HG02678 (cell line): ENCODE measurements around the gene CEP164.

Experiments
- ATAC-seq: cut with Tn5 transposase; IDR thresholded peaks from one replicate; pipeline ENCODE4 v1.9.1; 2021; ENCODE audit warnings: mild to moderate bottlenecking, moderate library complexity; ENCODE audit not compliant: unreplicated experiment

The CEP164 gene

GRCh38 chr11:117356126-117356890 lies 28.7 kb downstream of the CEP164 start:
- no peak for ATAC-seq

GRCh38 chr11:117361432-117361831 lies 33.8 kb downstream of the CEP164 start:
- no peak for ATAC-seq

- no peak for ATAC-seq
These were observed 38.6 kb downstream of the CEP164 start for GRCh38 chr11:117366248-117366647.

GRCh38 chr11:117366875-117367274 lies 39.2 kb downstream of the CEP164 start:
- no peak for ATAC-seq

GRCh38 chr11:117369534-117369933 lies 41.9 kb downstream of the CEP164 start:
- no peak for ATAC-seq

- no peak for ATAC-seq
These were observed 43.8 kb downstream of the CEP164 start for GRCh38 chr11:117371453-117371852.

GRCh38 chr11:117374316-117375055 lies 46.8 kb downstream of the CEP164 start:
- ATAC-seq, result no peak

DNA sequence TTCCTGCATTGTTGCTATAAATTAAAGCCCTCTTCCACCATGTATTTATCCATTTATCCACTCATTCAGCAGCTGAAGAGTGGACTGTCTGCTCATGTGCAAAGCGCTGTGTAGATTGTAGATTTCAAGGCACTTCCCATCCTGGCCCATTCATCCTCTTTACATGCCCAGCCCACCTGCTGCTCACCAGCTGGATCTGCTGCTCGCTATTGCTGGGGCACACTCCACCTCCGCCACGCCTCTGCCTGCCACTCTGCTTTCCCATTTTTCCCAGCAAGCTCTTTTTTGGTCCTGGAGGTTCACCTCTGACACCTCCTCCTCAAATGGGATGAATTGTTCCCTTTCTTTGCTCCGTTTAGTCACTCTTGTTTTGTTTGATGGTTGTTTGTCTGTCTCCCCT lies 48.3 kb downstream of the CEP164 start:
- ATAC-seq, result no peak

DNA sequence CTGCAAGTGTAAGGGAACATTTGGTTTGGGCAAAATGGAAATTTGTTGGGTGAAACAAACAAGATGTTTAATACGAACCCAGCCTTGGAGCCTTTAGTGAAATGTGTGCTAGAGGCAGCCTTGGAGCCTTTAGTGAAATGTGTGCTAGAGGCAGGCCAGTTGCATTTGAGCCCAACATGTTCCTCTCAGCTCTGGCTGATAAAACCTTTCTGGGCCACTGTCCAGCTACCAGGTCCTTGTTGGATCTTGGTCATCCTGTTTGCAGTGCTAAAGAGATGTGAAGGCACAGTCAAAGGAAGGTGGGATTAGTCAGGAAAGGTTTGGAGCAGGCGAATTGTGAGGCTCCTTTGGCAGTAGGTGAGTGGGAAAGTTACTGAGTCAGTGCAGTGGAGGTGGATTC lies 48.9 kb downstream of the CEP164 start:
- ATAC-seq, result no peak

DNA sequence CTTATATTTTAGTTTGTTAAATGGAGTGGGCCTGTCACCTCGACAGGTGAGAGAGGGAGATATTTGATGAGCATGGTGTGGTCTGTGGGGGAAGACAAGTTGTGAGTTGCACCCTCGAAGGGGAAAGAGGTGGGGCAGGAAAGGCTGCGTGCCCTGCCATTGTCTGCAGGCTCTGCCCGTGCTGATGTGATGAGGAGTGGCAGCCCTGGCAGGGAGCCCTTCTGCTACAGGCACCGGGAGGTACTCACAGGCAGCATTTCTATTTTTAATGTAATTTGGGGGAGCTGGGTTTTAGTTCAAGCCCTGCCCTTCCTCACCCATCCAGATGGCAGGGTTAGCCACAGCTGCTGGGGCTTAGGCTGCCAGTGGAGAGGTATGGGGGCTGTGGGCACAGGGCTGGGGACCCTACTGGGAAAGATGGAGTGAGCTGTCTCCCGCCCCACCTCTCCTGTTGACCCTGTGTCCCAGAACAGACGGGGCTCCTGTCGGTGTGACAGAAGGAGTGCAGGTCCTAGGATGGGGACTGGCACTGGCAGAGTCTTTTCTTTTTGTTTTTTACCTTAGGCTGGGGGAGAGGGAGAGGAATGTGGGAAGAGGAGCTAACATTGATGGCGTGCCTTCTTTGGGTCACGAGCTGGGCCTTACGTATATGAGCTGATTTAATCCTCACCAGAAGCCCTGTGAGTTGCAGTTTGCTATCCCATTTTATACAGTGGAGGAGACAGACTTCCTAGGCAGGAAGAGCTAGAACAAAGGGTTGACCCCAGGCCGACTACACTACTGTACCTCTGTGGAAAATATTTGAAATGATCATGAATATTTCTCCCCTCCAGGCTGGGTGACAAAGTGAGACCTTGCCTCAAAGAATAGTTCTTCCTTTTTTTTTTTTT lies 51.6 kb downstream of the CEP164 start:
- no peak for ATAC-seq

- ATAC-seq, result no peak
These were observed 53.0 kb downstream of the CEP164 start for GRCh38 chr11:117380676-117381075.

DNA sequence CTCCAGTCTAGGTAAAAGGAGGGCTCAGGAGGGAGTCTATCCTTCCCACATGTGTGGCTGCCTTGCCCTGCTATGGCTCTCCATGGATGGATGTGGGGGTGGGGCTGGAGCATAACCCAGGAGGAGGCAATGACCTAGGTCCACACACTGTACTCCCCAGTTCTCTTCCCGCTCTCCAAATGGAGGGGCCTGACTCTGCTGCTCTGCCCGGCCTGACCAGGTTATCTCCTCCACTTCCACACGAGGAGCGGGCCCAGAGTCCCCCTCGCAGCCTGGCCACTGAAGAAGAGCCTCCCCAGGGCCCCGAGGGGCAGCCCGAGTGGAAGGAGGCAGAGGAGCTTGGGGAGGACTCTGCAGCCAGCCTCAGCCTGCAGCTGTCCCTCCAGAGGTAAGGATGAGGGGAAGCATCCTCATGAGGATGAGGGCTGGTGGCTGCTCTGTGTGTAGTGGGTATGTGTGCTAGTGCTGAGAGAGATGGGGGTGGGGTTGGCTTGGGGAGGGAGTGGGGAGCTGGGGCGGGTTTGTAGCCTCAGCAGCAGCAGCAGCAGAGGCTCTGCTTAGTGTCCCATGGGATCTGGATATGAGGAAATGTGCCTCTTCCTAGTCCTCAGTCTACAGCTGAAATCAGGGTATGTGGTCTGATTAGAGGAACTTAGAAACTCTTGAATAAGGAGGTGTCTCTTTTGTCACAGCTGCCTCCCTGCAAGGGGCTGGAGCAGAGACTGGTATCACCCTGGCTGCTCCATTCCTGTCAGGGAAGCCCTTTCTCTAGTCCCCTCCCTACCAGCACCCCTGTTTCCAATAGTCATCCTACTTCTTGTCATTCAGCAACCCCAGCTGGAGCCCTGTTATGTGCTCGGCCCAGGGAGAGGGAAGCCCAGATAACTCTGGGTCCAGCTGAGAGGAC lies 54.1 kb downstream of the CEP164 start:
- no peak for ATAC-seq

DNA sequence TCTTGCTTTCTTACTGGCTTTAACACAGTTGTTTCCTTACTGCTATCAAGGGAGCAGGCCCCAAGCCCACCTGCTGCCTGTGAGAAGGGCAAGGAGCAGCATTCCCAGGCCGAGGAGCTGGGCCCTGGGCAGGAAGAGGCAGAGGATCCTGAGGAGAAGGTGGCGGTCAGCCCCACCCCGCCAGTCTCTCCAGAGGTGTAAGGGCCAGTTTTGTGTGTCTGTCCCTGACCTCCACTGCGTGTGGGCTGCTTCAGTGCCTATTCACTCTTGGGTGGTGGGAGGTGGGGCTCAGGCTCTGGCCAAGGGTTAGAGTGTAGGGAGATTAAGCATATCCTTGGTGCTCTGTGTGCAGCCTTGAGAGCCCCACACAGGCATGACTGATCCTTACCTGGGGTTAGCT lies 55.1 kb downstream of the CEP164 start:
- ATAC-seq, result no peak

- no peak for ATAC-seq
These were observed 56.4 kb downstream of the CEP164 start for GRCh38 chr11:117384045-117384444.

- ATAC-seq, result no peak
These were observed 57.8 kb downstream of the CEP164 start for GRCh38 chr11:117385471-117385870.

GRCh38 chr11:117385906-117386305 lies 58.3 kb downstream of the CEP164 start:
- ATAC-seq, result no peak

DNA sequence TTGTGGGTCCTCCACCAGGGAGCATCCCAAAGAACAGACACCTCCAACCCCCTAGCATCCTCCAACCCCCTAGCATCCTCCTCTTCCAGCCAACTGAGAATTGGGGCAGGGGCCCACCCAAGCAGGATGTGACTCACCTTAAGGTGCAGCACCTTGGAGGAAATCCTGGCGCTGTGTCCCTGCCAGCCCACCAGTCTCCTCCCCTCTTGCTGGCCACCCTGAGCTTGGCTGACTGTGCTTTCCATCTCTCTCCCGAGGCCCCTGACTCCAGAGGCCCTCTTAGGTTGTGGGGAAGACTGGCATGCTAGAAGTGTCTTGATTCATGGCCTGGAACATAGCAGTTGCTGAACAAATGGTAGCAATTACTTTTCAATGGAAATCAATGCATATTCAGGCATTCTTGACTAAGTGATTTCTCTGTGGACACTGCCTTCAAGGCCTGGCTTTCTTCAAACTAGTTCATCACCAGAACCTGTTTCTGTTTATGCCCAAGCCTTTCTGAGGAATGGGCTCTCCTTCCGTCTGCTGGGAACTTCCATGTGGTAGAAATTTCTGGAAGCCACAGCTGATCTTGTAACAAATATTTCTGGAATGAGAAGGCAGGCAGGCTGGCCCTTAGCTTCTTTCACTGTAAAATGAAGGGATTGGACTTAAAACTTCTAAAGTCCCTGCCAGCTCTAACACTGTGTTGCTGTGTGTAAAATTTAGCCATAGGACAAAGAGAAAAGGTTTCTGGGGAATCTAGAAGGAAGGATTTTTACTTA lies 60.5 kb downstream of the CEP164 start:
- ATAC-seq, result no peak

- ATAC-seq, result no peak
These were observed 63.1 kb downstream of the CEP164 start for GRCh38 chr11:117390743-117391142.

DNA sequence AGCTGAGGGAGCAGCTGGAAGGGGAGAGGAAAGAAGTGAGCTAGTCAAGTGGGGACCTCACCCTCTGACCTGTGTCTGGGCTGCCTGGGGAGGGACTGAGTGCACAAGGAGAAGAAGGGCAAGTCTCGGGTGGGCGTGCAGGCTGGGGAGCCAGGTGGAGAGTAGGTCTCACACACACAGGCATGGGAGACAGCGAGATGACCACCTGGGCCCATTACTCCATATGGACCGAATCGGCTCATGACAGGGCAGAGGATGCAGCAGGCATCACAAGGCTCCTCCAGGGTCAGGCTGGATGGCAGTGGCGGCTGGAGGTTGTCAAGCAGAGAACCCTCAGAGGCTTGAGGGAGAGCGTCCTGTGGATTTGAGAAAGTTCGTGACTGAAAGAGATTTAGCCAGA lies 63.5 kb downstream of the CEP164 start:
- no peak for ATAC-seq
